ENCODE results near the gene WWC2.

Gene WWC2

DNA sequence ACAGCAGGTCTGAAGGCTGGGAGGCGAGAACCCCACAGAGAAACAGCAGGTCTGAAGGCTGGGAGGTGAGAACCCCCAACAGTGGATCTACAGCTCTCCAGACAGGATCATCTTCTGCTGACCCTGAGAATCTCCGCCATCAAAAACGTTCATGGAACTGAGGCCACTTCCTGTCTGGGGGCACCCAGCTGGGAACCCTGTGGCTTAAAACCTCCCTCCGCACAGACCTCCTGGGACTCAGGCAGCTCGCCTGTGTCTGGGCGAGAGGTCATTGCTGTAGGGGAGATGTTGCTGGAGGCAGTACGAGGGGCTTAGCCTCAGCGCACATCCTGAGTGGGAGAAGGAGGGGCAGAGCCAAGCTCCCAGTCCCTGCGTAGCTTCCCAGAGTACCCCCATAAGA, 238.3 kb downstream of the WWC2 start:
- DNase-seq: no peak

- DNase-seq: no peak
Observed at GRCh38 chr4:183337833-183338232, 238.8 kb downstream of the WWC2 start.

- DNase-seq: no peak
Observed at GRCh38 chr4:183342541-183343533, 243.8 kb downstream of the WWC2 start.

DNA sequence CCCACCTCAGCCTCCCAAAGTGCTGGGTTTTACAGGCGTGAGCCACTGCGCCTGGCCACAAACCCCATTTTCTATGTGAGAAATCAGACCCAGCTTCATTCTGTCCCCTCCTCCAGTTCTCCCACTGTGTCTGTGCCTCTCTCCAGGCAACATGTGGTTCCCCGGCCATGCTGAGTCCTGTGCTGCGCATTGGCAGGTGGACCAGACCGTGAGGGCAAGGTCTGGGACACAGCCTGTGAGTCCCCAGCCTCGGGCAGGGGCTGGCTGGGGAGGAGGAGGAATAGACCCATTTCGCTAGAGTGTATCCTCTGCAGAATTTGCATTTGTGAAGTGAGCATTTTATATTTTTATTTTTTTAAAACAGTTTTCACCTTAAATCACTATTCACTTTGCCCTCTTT, 244.7 kb downstream of the WWC2 start:
- no peak for DNase-seq

- DNase-seq: no peak
Observed at GRCh38 chr4:183344523-183345255, 245.6 kb downstream of the WWC2 start.

DNA sequence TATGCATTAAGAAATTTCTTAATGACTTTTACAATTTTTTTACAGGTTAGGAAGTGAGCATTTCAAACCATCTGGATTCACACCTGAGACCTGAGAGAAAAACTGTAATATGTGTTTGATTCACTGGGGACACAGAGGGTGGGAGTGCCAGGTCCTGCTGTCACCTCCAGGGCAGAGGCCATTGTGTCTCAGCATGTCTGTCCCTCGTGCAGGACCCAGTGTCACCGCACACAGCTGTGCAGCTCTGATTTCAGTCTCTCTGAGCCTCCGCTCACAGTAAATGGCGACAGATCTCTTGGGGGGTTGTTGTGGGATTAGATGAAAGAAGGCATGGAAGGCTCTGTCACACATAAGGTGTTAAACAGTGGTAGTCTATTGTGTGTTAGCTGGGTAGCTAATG, 246.2 kb downstream of the WWC2 start:
- DNase-seq: no peak

DNA sequence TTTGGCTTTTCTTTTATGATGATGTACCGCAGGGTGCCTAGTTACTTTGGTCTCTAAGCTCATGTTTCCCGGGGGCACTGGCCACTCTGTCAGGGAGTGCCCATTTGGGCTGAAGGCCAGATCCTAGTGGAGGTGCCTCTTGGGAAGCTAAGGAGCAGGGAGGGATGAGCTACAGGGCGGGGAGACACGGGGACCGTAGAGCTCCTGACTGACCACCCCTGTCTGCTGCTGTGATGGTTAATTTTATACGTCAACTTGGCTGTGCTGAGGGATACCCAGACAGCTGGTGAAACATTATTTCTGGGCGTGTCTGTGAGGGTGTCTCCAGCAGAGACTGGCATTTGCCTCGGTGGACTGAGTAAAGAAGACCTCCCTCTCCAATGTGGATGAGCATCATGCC, 248.1 kb downstream of the WWC2 start:
- no peak for DNase-seq

- DNase-seq: no peak
Observed at GRCh38 chr4:183347566-183347965, 248.5 kb downstream of the WWC2 start.

- DNase-seq: no peak
Observed at GRCh38 chr4:183348136-183348535, 249.1 kb downstream of the WWC2 start.

DNA sequence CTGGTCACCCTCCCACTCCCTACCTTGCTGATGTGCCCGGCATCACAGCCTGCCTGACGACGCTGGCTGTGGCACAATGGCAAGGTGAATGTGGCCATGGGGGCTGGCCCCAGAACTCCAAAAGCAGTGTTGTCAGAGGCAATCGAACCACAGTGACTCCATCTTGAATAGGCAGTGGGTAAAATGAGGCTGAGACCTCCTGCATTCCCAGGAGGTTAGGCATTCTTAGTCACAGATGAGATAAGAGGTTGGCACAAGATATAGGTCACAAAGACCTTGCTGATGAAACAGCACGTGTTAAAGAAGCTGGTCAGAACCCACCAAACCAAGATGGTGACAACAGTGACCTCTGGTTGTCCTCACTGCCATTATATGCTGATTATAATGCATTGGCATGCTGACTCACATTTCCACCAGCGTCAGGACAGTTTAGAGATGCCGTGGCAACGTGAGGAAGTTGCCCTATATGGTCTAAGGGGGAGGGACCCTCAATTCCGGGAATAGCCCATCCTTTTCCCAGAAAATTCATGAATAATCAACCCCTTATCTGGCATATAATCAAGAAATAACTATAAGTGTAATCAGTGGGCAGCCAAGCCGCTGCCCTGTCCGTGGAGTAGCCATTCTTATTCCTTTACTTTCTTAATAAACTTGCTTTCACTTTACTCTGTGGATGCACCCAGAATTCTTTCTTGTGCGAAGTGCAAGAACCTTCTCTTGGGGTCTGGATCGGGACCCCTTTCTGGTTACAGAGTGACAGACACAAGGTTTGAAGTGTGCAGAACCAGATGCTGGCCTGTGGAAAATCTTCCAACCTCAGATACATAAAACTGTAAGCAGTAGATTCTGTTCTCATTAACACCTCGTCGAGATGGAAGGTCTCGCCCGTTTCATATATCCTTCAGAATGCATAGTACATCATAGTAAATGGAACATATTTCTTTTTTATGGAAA, 249.9 kb downstream of the WWC2 start:
- no peak for DNase-seq

- DNase-seq: no peak
Observed at GRCh38 chr4:183349673-183350072, 250.6 kb downstream of the WWC2 start.

GRCh38 chr4:183350317-183351071, 251.4 kb downstream of the WWC2 start:
- no peak for DNase-seq

DNA sequence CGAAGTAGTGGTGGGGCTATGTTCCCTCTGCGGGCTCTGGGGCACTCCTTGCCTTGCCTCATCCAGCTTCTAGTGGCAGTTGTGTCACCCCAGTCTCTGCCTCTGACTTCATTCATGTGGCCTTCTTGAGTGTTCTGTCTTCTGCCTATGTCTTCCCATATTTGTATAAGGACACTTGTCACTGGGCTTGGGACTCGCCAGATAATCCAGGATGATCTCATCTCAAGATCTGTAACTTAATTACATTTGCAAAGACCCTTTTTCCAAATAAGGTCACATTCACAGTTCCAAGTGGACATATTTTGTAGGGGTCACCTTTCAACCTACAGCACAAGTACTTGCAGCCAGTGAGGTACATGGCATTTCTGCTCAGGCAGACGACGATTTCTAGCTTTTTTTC, 253.5 kb downstream of the WWC2 start:
- no peak for DNase-seq

- DNase-seq: no peak
Observed at GRCh38 chr4:183353557-183353956, 254.5 kb downstream of the WWC2 start.

DNA sequence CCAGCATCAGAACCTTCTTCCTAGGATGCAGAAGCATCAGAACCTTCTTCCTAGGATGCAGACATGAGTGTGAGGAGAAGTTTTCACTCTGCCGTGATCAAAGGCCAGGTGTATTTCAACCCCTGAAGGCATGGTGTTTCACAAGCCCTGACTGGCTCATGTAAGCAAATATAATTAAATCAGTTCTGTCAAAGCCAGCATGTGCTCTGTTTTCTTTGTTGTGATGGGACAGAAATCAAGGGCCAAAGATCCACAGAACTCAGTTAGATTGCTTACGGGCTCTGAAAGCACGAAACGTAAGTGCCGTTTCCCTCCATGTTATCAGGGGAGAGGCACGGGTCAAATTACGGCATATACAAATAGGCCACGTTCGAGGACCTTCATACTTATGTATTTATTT, 255.2 kb downstream of the WWC2 start:
- no peak for DNase-seq

DNA sequence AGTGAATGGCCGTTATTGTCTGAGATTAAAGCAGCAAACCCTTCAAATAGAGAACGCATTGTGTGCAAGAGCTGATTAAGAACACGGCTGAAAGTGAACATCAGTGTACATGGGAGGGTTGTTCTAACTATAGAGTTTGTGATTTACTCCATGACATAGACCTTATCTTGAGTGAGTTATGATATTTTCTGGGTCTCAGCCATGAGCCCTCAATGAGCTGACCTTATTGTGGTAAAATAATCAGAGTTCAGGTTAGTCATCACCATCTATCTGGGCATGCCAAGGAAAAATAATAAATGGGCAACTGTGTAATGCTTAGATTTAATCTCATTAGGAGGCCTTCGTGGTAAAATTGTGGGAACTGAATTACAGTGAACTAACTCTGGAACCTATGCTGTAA, 256.3 kb downstream of the WWC2 start:
- no peak for DNase-seq

DNA sequence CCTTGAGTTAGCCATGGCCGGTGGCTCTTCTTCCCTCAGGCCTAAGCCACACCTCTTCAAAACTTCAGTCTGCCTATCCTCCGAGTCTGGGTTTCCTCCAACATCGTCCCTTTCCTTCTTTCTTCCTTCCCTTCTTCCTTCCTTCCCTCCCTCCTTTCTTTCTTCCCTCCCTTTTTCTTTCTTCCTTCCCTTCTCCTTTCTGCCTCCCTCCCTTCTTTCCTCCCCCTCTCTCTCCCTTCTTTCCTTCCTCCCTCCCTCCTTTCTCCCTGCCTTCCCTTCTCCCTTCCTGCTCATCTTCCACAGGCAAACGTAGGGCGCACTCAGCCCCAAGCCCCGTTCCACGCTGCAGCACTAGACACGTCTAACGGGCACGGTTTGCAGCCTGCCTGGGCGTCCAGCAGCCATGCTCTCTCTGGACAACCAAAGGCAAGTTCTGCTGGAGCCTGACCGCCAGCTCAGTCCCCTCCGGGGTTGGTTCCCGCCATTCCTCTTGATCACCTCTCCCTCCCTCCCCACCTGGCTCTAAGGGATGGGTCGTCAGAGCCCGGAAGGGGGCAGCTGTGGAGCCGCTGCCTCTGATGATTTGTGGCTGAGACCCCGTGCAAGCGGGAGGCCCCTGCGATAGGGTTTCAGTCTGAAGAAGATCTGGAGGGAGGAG, 257.2 kb downstream of the WWC2 start:
- DNase-seq: no peak

DNA sequence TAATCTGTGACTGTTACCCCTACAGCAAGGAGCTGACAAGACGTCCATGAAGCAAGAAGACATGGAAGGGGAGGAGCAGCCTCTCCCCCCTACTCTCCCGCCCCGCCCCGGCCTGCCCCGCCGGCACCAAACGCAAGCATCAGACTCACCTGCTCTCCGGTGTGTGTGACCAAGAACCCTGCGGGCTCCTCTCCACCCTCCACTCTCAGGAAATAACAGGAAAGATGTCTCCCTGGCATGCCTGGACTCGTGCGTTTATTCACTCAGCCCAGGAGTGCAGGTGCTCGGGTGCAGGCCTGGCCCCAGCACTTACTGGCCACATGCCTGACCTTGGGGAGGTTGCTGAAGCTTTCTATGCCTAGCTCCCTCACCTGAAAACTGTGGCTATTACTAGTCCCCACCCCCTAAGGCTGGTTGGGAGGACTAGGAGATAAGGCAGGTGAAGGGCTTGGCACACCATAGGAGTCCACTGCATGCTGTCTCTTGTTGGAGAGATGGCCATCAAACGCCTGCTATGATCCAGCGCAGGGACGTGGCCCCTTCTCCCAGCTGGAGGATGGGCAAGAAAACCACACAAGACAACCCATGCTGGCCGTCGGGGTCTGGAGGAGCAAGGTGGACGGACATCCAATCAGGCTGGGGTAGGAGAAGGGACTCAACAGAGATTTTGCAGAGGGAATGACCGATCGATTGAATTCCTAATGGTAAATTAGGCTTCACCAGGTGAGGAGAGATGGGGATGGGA, 258.0 kb downstream of the WWC2 start:
- no peak for DNase-seq

- no peak for DNase-seq
Observed at GRCh38 chr4:183358215-183358755, 259.2 kb downstream of the WWC2 start.

DNA sequence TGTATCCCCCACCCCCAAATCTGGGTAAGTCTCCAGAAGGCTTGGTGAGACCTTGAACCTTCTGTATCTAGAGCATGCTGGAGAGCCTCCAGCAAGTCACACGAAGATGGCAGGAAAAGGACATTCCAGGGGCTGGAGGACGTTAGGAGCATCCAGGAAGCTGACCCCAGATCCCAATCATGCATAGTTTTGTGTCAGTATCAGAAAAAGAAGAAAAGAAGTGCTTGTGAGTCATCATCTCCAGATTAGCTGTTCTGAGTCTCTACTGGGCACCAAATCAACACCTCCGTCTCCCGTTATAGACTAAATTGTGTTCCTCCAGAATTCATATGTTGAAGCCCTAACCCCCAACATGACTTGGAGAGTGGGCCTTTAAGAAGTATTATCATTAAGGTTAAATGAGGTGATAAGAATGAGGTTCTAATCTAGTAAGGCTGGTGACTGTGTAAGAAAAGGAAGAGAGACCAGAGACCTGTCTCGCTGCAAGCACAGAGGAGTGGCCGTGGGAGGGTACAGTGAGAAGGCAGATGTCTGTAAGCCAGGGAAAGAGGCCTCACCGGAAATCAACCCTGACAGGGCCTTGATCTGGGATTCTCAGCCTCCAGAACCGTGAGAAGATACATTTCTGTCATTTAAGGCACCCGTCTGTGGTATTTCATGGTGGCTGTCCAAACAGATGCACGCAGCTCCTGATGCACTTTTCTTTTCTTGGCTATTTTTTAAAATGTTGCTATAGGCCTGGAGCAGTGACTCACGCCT, 261.3 kb downstream of the WWC2 start:
- no peak for DNase-seq
